ENCODE results near the gene KIF3C.

GRCh38 chr2:25941042-25941441 is 41.3 kb downstream of the KIF3C start:
- TF ChIP-seq USF2 (IDR thresholded peaks at IDR 0.05) (no peak), RAD21 (conservative IDR thresholded peaks at IDR 0.05 in 1 of 2, IDR thresholded peaks at IDR 0.05 in 1 of 2) (no peak), POLR2A (IDR thresholded peaks at IDR 0.05; ENCODE audit: low read length) (no peak), MAZ (IDR thresholded peaks at IDR 0.05; ENCODE audit: borderline replicate concordance, low read depth, low read length) (no peak), CBX8 (IDR thresholded peaks at IDR 0.05) (no peak), JUNB (IDR thresholded peaks at IDR 0.05) (no peak), SMC3 (IDR thresholded peaks at IDR 0.05) (no peak), KDM1A (IDR thresholded peaks at IDR 0.05; ENCODE audit: low read depth) (no peak), GATA3 (IDR thresholded peaks at IDR 0.05; ENCODE audit: borderline replicate concordance) (no peak), E2F6 (IDR thresholded peaks at IDR 0.05; ENCODE audit: borderline replicate concordance, low read depth) (no peak)
- TF ChIP-seq, protein P1, sequence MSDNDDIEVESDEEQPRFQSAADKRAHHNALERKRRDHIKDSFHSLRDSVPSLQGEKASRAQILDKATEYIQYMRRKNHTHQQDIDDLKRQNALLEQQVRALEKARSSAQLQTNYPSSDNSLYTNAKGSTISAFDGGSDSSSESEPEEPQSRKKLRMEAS (IDR thresholded peaks at IDR 0.05): no peak
- TF ChIP-seq, protein P2, sequence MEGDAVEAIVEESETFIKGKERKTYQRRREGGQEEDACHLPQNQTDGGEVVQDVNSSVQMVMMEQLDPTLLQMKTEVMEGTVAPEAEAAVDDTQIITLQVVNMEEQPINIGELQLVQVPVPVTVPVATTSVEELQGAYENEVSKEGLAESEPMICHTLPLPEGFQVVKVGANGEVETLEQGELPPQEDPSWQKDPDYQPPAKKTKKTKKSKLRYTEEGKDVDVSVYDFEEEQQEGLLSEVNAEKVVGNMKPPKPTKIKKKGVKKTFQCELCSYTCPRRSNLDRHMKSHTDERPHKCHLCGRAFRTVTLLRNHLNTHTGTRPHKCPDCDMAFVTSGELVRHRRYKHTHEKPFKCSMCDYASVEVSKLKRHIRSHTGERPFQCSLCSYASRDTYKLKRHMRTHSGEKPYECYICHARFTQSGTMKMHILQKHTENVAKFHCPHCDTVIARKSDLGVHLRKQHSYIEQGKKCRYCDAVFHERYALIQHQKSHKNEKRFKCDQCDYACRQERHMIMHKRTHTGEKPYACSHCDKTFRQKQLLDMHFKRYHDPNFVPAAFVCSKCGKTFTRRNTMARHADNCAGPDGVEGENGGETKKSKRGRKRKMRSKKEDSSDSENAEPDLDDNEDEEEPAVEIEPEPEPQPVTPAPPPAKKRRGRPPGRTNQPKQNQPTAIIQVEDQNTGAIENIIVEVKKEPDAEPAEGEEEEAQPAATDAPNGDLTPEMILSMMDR (IDR thresholded peaks at IDR 0.05): no peak
- TF ChIP-seq, protein P3, sequence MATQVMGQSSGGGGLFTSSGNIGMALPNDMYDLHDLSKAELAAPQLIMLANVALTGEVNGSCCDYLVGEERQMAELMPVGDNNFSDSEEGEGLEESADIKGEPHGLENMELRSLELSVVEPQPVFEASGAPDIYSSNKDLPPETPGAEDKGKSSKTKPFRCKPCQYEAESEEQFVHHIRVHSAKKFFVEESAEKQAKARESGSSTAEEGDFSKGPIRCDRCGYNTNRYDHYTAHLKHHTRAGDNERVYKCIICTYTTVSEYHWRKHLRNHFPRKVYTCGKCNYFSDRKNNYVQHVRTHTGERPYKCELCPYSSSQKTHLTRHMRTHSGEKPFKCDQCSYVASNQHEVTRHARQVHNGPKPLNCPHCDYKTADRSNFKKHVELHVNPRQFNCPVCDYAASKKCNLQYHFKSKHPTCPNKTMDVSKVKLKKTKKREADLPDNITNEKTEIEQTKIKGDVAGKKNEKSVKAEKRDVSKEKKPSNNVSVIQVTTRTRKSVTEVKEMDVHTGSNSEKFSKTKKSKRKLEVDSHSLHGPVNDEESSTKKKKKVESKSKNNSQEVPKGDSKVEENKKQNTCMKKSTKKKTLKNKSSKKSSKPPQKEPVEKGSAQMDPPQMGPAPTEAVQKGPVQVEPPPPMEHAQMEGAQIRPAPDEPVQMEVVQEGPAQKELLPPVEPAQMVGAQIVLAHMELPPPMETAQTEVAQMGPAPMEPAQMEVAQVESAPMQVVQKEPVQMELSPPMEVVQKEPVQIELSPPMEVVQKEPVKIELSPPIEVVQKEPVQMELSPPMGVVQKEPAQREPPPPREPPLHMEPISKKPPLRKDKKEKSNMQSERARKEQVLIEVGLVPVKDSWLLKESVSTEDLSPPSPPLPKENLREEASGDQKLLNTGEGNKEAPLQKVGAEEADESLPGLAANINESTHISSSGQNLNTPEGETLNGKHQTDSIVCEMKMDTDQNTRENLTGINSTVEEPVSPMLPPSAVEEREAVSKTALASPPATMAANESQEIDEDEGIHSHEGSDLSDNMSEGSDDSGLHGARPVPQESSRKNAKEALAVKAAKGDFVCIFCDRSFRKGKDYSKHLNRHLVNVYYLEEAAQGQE (IDR thresholded peaks at IDR 0.05): no peak

Measured in A549 (cell line).